Ovary (tissue), 3 donors: ENCODE data around the gene ZKSCAN8.

Experiments
- EP300 ChIP-seq: sonication (generic); formaldehyde crosslinking; IDR thresholded peaks from one replicate; pipeline ENCODE4 v1.6.1; 2017; ENCODE audit warnings: antibody characterized with exemption
- POLR2A ChIP-seq: fragments of 450-650 bp; IDR thresholded peaks from one replicate; pipeline ENCODE4 v1.6.1; 2017; ENCODE audit warnings: antibody characterized with exemption, mild to moderate bottlenecking, moderate library complexity
- TF ChIP-seq, protein P1 (sequence below), 3 donors: fragments of 450-650 bp in 2 of 3; fragments of 200-600 bp in 1 of 3; IDR thresholded peaks; one replicate each; pipeline versions ENCODE4 v1.5.1 to v1.8.0; 2016 to 2022; ENCODE audit warnings: antibody characterized with exemption in 3 of 3, mild to moderate bottlenecking in 1 of 3
- donor health status: DM: no; HTN: no; CAD: no.

DNA sequence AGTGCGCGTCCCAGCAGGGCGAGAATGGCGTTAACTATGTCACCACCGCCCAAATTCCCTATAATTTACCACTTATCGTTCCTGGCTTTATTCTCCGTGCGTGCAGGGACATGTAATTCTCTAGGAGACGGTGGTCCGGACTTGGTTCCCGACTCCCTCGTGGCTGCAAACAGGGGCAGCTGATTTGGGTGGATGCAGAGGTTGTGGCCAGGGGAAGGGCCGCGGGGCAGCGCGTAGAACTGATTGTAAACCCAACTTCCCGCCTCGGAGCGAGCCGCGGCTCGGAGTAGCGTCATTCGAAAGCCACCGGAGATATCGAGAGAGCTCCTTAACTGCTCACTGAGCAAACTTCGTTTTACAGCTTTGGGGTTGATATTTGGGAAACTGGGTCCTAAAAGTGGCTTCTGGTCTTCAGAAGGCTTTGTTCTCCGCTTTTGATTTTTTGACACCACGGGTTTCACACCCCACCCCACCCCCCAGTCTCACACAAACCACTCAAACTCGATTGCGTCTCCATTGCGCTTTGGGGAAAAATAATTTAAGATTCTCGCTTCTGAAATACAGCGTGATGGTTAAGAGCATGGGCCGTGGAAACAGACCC is 65.9 kb downstream of the ZKSCAN8 start:
- TF ChIP-seq POLR2A, result no peak
- TF ChIP-seq, protein P1, sequence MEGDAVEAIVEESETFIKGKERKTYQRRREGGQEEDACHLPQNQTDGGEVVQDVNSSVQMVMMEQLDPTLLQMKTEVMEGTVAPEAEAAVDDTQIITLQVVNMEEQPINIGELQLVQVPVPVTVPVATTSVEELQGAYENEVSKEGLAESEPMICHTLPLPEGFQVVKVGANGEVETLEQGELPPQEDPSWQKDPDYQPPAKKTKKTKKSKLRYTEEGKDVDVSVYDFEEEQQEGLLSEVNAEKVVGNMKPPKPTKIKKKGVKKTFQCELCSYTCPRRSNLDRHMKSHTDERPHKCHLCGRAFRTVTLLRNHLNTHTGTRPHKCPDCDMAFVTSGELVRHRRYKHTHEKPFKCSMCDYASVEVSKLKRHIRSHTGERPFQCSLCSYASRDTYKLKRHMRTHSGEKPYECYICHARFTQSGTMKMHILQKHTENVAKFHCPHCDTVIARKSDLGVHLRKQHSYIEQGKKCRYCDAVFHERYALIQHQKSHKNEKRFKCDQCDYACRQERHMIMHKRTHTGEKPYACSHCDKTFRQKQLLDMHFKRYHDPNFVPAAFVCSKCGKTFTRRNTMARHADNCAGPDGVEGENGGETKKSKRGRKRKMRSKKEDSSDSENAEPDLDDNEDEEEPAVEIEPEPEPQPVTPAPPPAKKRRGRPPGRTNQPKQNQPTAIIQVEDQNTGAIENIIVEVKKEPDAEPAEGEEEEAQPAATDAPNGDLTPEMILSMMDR (IDR thresholded peaks at IDR 0.05), result no peak
- no peak for TF ChIP-seq EP300
